GM21360 (cell line): ENCODE data around the gene PCDHGB3.
"Not testable (repeated sequence)": the region's sequence is repeated elsewhere in the genome, so short reads cannot be mapped to it uniquely, and the experiment has no call there.

Source experiments
- ATAC-seq: cut with Tn5 transposase; IDR thresholded peaks from one replicate; pipeline ENCODE4 v1.9.1; 2021; ENCODE audit warnings: mild to moderate bottlenecking, moderate library complexity; ENCODE audit not compliant: unreplicated experiment

PCDHGB3 gene

GRCh38 chr5:141356950-141357349, 13.1 kb upstream of the PCDHGB3 start:
- no peak for ATAC-seq

DNA sequence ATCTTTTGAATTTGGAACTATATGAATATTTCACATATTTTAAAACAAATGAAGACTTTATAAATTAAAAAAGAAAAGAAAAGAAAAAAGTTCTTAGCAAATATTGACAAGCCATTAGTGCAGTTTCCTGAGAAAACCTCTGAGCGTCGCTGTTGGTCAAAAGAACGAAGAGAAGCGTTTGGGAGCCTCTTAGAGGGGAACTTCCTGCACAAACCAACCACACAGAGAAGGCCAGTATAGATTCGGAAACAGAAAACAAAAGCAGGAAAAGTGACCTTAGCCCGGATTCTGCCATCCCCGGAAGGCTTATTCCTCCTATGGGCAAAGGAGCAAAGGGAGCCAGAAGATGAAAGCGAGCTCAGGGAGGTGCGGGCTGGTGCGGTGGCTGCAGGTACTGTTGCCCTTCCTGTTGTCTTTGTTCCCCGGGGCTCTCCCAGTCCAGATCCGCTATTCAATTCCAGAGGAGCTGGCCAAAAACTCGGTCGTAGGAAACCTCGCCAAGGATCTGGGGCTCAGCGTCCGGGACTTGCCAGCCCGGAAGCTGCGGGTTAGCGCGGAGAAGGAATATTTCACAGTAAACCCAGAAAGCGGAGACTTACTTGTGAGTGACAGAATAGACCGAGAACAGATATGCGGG, 10.1 kb upstream of the PCDHGB3 start, which contains the start of gene PCDHGB2:
Gene PCDHGB2, plus strand, starts transcription at position 205 of the 637 bp plus-strand sequence. Its CDS starts 142 bp downstream, at position 347.
- peak; percentile 62 for ATAC-seq

DNA sequence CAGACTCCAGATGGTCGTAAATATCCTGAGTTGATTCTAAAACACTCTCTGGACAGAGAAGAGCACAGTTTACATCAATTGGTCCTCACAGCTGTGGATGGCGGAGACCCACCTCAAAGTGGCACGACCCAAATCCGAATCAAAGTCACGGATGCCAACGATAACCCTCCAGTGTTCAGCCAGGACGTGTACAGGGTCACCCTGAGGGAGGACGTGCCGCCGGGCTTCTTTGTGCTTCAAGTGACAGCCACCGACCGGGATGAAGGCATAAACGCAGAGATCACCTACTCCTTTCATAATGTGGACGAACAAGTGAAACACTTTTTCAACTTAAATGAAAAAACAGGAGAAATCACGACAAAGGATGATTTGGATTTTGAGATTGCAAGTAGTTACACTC, 9.4 kb upstream of the PCDHGB3 start:
- ATAC-seq: no peak

GRCh38 chr5:141362719-141363118, 7.3 kb upstream of the PCDHGB3 start:
- no peak for ATAC-seq

GRCh38 chr5:141363952-141364660, 5.9 kb upstream of the PCDHGB3 start, which contains the start of gene PCDHGA5:
TSS of gene PCDHGA5 (plus strand) at chr5:141364162. CDS start at chr5:141364331, 169 bp downstream.
- ATAC-seq: no peak

- ATAC-seq: no peak
Observed at GRCh38 chr5:141366016-141366896, 3.8 kb upstream of the PCDHGB3 start.

- ATAC-seq: no peak
Observed at GRCh38 chr5:141371572-141372475, 1.8 kb downstream of the PCDHGB3 start.

DNA sequence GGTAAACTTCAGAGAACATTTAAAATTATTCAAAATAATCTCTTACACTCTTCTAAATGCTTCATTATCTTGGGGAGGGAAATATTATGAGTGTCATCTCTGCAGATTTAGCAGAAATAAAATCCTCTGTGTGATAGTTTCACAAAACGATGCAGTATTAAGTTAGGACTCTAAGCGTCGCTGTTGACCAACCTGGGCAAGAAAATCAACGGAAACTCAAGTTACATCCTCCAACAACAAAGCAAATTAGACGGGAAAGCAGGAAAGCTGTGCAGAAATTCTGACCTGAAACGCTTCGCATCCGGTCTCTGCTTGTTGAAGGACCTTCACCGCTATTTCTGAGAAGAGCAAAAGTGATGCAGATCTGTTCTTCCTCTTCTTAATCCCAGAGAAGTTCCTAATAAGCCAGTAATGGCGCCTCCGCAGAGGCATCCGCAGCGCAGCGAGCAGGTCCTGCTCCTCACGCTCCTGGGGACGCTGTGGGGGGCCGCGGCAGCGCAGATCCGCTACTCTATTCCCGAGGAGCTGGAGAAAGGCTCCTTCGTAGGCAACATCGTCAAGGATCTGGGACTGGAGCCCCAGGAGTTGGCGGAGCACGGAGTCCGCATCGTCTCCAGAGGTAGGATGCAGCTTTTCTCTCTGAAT, 3.8 kb downstream of the PCDHGB3 start, which contains the start of gene PCDHGA6:
Gene PCDHGA6, plus strand, starts transcription at position 219 of the 645 bp plus-strand sequence. Its CDS starts 193 bp downstream, at position 412.
- ATAC-seq: no peak

GRCh38 chr5:141374627-141375026, 4.6 kb downstream of the PCDHGB3 start:
- ATAC-seq: no peak

DNA sequence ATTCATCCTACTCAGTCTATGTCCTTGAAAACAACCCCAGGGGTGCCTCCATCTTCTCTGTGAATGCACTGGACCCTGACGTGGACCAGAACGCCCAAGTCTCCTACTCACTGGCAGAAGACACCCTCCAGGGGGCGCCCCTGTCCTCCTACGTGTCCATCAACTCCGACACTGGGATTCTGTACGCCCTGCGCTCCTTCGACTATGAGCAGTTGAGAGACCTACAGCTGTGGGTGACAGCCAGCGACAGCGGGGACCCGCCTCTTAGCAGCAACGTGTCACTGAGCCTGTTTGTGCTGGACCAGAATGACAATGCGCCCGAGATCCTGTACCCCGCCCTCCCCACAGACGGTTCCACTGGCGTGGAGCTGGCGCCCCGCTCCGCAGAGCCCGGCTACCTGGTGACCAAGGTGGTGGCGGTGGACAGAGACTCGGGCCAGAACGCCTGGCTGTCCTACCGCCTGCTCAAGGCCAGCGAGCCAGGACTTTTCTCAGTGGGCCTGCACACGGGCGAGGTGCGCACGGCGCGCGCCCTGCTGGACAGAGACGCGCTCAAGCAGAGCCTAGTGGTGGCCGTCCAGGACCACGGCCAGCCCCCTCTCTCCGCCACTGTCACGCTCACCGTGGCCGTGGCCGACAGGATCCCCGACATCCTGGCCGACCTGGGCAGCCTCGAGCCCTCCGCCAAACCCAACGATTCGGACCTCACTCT, 5.6 kb downstream of the PCDHGB3 start:
- ATAC-seq: not testable (repeated sequence)

- peak; percentile 73 for ATAC-seq
Observed at GRCh38 chr5:141382469-141383294, 12.6 kb downstream of the PCDHGB3 start, which contains the start of gene PCDHGA7. TSS of gene PCDHGA7 (plus strand) at chr5:141382742. CDS start at chr5:141382900, 158 bp downstream.

DNA sequence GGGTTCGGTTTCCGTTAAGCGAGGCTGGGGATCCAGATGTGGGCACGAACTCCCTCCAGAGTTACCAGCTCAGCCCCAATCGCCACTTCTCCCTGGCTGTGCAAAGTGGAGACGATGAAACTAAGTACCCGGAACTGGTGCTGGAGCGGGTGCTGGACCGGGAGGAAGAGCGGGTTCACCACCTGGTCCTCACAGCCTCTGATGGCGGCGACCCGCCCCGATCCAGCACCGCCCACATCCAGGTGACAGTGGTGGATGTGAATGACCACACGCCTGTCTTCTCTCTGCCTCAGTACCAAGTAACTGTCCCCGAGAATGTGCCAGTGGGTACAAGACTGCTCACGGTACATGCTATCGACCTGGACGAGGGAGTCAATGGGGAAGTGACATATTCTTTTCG, 13.3 kb downstream of the PCDHGB3 start:
- no peak for ATAC-seq

DNA sequence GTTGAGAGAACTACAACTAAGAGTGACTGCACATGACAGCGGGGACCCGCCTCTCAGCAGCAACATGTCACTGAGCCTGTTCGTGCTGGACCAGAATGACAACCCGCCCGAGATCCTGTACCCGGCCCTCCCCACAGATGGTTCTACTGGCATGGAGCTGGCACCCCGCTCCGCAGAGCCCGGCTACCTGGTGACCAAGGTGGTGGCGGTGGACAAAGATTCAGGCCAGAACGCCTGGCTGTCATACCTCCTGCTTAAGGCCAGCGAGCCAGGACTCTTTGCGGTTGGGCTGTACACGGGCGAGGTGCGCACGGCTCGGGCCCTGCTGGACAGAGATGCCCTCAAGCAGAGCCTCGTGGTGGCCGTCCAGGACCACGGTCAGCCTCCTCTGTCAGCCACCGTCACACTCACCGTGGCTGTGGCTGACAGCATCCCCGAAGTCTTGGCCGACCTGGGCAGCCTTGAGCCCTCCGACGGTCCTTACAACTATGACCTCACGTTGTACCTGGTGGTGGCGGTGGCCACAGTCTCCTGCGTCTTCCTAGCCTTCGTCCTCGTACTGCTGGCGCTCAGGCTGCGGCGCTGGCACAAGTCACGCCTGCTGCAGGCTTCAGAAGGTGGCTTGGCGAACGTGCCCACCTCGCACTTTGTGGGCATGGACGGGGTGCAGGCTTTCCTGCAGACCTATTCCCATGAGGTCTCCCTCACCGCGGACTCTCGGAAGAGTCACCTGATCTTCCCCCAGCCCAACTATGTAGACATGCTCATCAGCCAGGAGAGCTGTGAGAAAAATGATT, 14.6 kb downstream of the PCDHGB3 start:
- ATAC-seq: no peak

- ATAC-seq: peak; percentile 84
Observed at GRCh38 chr5:141387557-141388311, 17.7 kb downstream of the PCDHGB3 start, which contains the start of gene PCDHGB4. TSS of gene PCDHGB4 (plus strand) at chr5:141387698. CDS start at chr5:141387885, 187 bp downstream.

- no peak for ATAC-seq
Observed at GRCh38 chr5:141388661-141389060, 18.6 kb downstream of the PCDHGB3 start.
